RWPE1 (cell line): ENCODE data around the gene CRYBG2.

Experiments used
- CTCF ChIA-PET: fragments of 350-600 bp; sonication (Branson Sonifier 250); formaldehyde crosslinking; extraction: SDS; loops from one replicate; lab custom pipeline; 2021; lab: Yijun Ruan, JAX
- POLR2A ChIA-PET: fragments of 400-600 bp; formaldehyde crosslinking; extraction: SDS; loops from one replicate; lab custom pipeline; 2020; ENCODE audit warnings: antibody characterized with exemption; ENCODE audit not compliant: low non-redundant PET; lab: Yijun Ruan, JAX
- DNase-seq: peaks from one replicate; pipeline ENCODE4 v3.0.0; 2012; ENCODE audit warnings: low spot score
- H3K27ac ChIP-seq: fragments of 450-650 bp; 2 replicates; pipeline ENCODE4 v1.5.1; 2017
- CTCF ChIP-seq: fragments of 450-650 bp; conservative IDR thresholded peaks from 2 replicates; pipeline ENCODE4 v1.5.1; 2017; ENCODE audit warnings: low read depth, mild to moderate bottlenecking

Gene CRYBG2

GRCh38 chr1:26283871-26284596 is 69.9 kb downstream of the CRYBG2 start:
- no peak for TF ChIP-seq CTCF
- no peak for DNase-seq
- ChIA-PET CTCF (interaction anchor here (0.7 to 1.6 kb wide), 7 partner anchors 25 to 133 kb away, joined by 3 to 11 read pairs (median 4); no protein-coding TSS in a partner anchor), POLR2A (interaction anchor here (0.6 kb wide), 2 partner anchors 80 to 134 kb away, joined by 3 to 4 read pairs; no protein-coding TSS in a partner anchor)
- peak overlapping the region; percentile 99 for H3K27ac ChIP-seq

- TF ChIP-seq CTCF = no peak
- H3K27ac ChIP-seq = peak overlapping the region; percentile 99
- ChIA-PET POLR2A (no interaction called here), CTCF (interaction anchor here (0.9 kb wide), 1 partner anchor 133 kb away, joined by 3 read pairs; no protein-coding TSS in a partner anchor)
- no peak for DNase-seq
Observed at GRCh38 chr1:26283279-26283853, 70.6 kb downstream of the CRYBG2 start.

GRCh38 chr1:26282401-26282918 is 71.5 kb downstream of the CRYBG2 start:
- DNase-seq = no peak
- peak overlapping the region; percentile 99 for H3K27ac ChIP-seq
- CTCF ChIA-PET = interaction anchor here (0.6 kb wide), 1 partner anchor 49 kb away, joined by 4 read pairs; no protein-coding TSS in a partner anchor
- POLR2A ChIA-PET = no interaction called here
- TF ChIP-seq CTCF = no peak

GRCh38 chr1:26281971-26282370 is 72.0 kb downstream of the CRYBG2 start:
- TF ChIP-seq CTCF = no peak
- peak overlapping the region; percentile 99 for H3K27ac ChIP-seq
- DNase-seq = no peak
- ChIA-PET CTCF (interaction anchor here (1.7 kb wide), 1 partner anchor 48 kb away, joined by 4 read pairs; the partner anchor contains the start of gene CEP85), POLR2A (no interaction called here)

- CTCF ChIA-PET = interaction anchor here (0.6 to 1.7 kb wide), 3 partner anchors 47 to 75 kb away, joined by 3 to 6 read pairs (median 4); partner anchors contain the start of gene CEP85
Observed at GRCh38 chr1:26281091-26281958, 72.6 kb downstream of the CRYBG2 start.

More at GRCh38 chr1:26281091-26281958, 72.6 kb downstream of the CRYBG2 start:
- TF ChIP-seq CTCF = no peak
- POLR2A ChIA-PET = no interaction called here
- peak overlapping the region; percentile 99 for H3K27ac ChIP-seq
- DNase-seq = no peak
